ENCODE data around the gene CHRFAM7A.
"Not testable (repeated sequence)": the region's sequence is repeated elsewhere in the genome, so short reads cannot be mapped to it uniquely, and the experiment has no call there.

CHRFAM7A gene

GRCh38 chr15:30392766-30393663 is at the start of gene CHRFAM7A:
Gene CHRFAM7A, minus strand, starts transcription at chr15:30393540. Its CDS starts 10,189 bp downstream, at chr15:30383351.
- not testable (repeated sequence) for TF ChIP-seq USF1 (IDR thresholded peaks at IDR 0.05); CREB1 (IDR thresholded peaks at IDR 0.05; ENCODE audit: low read depth)
- TF ChIP-seq, protein P1, sequence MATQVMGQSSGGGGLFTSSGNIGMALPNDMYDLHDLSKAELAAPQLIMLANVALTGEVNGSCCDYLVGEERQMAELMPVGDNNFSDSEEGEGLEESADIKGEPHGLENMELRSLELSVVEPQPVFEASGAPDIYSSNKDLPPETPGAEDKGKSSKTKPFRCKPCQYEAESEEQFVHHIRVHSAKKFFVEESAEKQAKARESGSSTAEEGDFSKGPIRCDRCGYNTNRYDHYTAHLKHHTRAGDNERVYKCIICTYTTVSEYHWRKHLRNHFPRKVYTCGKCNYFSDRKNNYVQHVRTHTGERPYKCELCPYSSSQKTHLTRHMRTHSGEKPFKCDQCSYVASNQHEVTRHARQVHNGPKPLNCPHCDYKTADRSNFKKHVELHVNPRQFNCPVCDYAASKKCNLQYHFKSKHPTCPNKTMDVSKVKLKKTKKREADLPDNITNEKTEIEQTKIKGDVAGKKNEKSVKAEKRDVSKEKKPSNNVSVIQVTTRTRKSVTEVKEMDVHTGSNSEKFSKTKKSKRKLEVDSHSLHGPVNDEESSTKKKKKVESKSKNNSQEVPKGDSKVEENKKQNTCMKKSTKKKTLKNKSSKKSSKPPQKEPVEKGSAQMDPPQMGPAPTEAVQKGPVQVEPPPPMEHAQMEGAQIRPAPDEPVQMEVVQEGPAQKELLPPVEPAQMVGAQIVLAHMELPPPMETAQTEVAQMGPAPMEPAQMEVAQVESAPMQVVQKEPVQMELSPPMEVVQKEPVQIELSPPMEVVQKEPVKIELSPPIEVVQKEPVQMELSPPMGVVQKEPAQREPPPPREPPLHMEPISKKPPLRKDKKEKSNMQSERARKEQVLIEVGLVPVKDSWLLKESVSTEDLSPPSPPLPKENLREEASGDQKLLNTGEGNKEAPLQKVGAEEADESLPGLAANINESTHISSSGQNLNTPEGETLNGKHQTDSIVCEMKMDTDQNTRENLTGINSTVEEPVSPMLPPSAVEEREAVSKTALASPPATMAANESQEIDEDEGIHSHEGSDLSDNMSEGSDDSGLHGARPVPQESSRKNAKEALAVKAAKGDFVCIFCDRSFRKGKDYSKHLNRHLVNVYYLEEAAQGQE (IDR thresholded peaks at IDR 0.05; ENCODE audit: low read depth) = not testable (repeated sequence)

GRCh38 chr15:30414160-30414559 is 20.8 kb upstream of the CHRFAM7A start, which contains the start of gene GOLGA8R:
Gene GOLGA8R, minus strand, starts transcription at chr15:30414260. Its CDS starts 98 bp downstream, at chr15:30414162.
- not testable (repeated sequence) for TF ChIP-seq MAX (IDR thresholded peaks at IDR 0.05); TAF1 (IDR thresholded peaks at IDR 0.05; ENCODE audit: low read depth); NFIC (IDR thresholded peaks at IDR 0.05)
